ENCODE measurements around the gene NNMT. TPM values are rescaled to one million over a fixed set of nuclear protein-coding genes. Genes with fewer than 3 reads are reported as not detected.

NNMT gene
- total RNA-seq, 1 experiment from 2014 or later, result not detected

GRCh38 chr11:114284914-114285313 is 11.3 kb upstream of the NNMT start:
- H3K27ac ChIP-seq (ENCODE audit: low read depth, low read length), result no peak overlapping the region
- peaks cover 8 to 11% of the 10 kb centered on the region in 2 experiments for H3K4me1 ChIP-seq (ENCODE audit: control insufficient read depth in 1 of 2, insufficient read depth in 2 of 2, low read length in 2 of 2)
- H3K27me3 ChIP-seq (ENCODE audit: insufficient read depth, low read length), result peaks cover 1% of the 10 kb centered on the region; the same call in 1 of the 2 replicates
- H3K4me3 ChIP-seq (replicated peaks in 1 of 2; ENCODE audit: low read depth in 1 of 2, low read length in 2 of 2), result no peak overlapping the region
- no peaks in the 10 kb centered on the region for H3K36me3 ChIP-seq (ENCODE audit: control insufficient read depth in 1 of 2, insufficient read depth in 2 of 2, low read length in 2 of 2)
- H2AFZ ChIP-seq (ENCODE audit: low read depth, low read length, poor library complexity, severe bottlenecking), result no peak overlapping the region
- RAD21 ChIA-PET (ENCODE audit: low non-redundant PET in 1 of 2, low total read pairs in 2 of 2, uncharacterized antibody in 2 of 2, unreplicated experiment in 2 of 2), result no interaction called here
- DNase-seq (ENCODE audit: low read depth, low spot score) (no peak), ATAC-seq (no peak)
- H3K9me2 ChIP-seq (ENCODE audit: insufficient read depth), result no peaks in the 10 kb centered on the region
- no peak overlapping the region for H3K4me2 ChIP-seq (ENCODE audit: low read length)
- BruUV-seq (replicated peaks), result no TSS peak
- no peak overlapping the region for H3K9ac ChIP-seq (ENCODE audit: low read length)
- CTCF ChIA-PET, result no interaction called here
- no peaks in the 10 kb centered on the region for H4K20me1 ChIP-seq (ENCODE audit: insufficient read depth)
- no peaks in the 10 kb centered on the region for H3K79me2 ChIP-seq (ENCODE audit: insufficient read depth, low read length)
- POLR2A ChIA-PET, result no interaction called here
- H3K9me3 ChIP-seq (ENCODE audit: control insufficient read depth in 1 of 2, insufficient read depth in 1 of 2, low read depth in 1 of 2, low read length in 2 of 2), result no peaks in the 10 kb centered on the region
- TF ChIP-seq YY1 (IDR thresholded peaks at IDR 0.05; ENCODE audit: extremely low read depth, insufficient replicate concordance, low read depth, low read length) (no peak), CBX3 (IDR thresholded peaks at IDR 0.05; ENCODE audit: low read depth) (no peak), EZH2phosphoT487 (IDR thresholded peaks at IDR 0.05; ENCODE audit: borderline replicate concordance) (no peak), EGR1 (IDR thresholded peaks at IDR 0.05; ENCODE audit: low read depth) (no peak), TCF7L2 (IDR thresholded peaks at IDR 0.05; ENCODE audit: borderline replicate concordance, extremely low read depth, insufficient read depth, insufficient read length) (no peak), ZNF274 (IDR thresholded peaks at IDR 0.05; ENCODE audit: low read depth, low read length) (no peak), ELF1 (IDR thresholded peaks at IDR 0.05; ENCODE audit: borderline replicate concordance, low read depth) (no peak), JUND (IDR thresholded peaks at IDR 0.05) (no peak)
- intact Hi-C loops (cut with micrococcal nuclease), result no loop called here

- H3K9me2 ChIP-seq (ENCODE audit: insufficient read depth), result no peaks in the 10 kb centered on the region
- H3K4me2 ChIP-seq (ENCODE audit: low read length), result peak overlapping the region; percentile 28
- intact Hi-C loops (cut with micrococcal nuclease), result no loop called here
- ChIA-PET POLR2A (no interaction called here), RAD21 (ENCODE audit: low non-redundant PET in 1 of 2, low total read pairs in 2 of 2, uncharacterized antibody in 2 of 2, unreplicated experiment in 2 of 2) (no interaction called here), CTCF (no interaction called here)
- no peaks in the 10 kb centered on the region for H4K20me1 ChIP-seq (ENCODE audit: insufficient read depth)
- H3K27ac ChIP-seq (ENCODE audit: low read depth, low read length), result no peak overlapping the region
- no peak for TF ChIP-seq CTCF (IDR thresholded peaks at IDR 0.05 in 2 of 3, conservative IDR thresholded peaks at IDR 0.05 in 1 of 3; ENCODE audit: borderline replicate concordance in 1 of 3, insufficient read depth in 1 of 3, low read depth in 2 of 3, low read length in 2 of 3)
- peak; percentile 52; the same call in 1 of the 2 replicates for TF ChIP-seq CEBPB (IDR thresholded peaks at IDR 0.05; ENCODE audit: low read depth)
- TF ChIP-seq FOSL1 (IDR thresholded peaks at IDR 0.05; ENCODE audit: low read depth), result 0 out of 2 replicates have a peak, but pooled peaks have one; percentile 16
- ATAC-seq, result peak; percentile 62
- no peak overlapping the region for H2AFZ ChIP-seq (ENCODE audit: low read depth, low read length, poor library complexity, severe bottlenecking)
- peaks cover 8% of the 10 kb centered on the region; the same call in 1 of the 2 replicates for H3K27me3 ChIP-seq (ENCODE audit: insufficient read depth, low read length)
- H3K9me3 ChIP-seq (ENCODE audit: control insufficient read depth in 1 of 2, insufficient read depth in 1 of 2, low read depth in 1 of 2, low read length in 2 of 2), result no peaks in the 10 kb centered on the region
- H3K9ac ChIP-seq (ENCODE audit: low read length), result no peak overlapping the region
- H3K4me3 ChIP-seq (replicated peaks in 1 of 2; ENCODE audit: low read depth in 1 of 2, low read length in 2 of 2), result no peak overlapping the region
- H3K4me1 ChIP-seq (ENCODE audit: control insufficient read depth in 1 of 2, insufficient read depth in 2 of 2, low read length in 2 of 2), result peaks cover 8 to 11% of the 10 kb centered on the region in 2 experiments
- H3K79me2 ChIP-seq (ENCODE audit: insufficient read depth, low read length), result no peaks in the 10 kb centered on the region
- BruUV-seq (replicated peaks), result no TSS peak
- no peaks in the 10 kb centered on the region for H3K36me3 ChIP-seq (ENCODE audit: control insufficient read depth in 1 of 2, insufficient read depth in 2 of 2, low read length in 2 of 2)
- DNase-seq (ENCODE audit: low read depth, low spot score), result no peak
Observed at GRCh38 chr11:114285599-114285998, 10.6 kb upstream of the NNMT start.

All from HCT116 (cell line).